HG03097 (cell line): ENCODE results near the gene STUB1.
A peak's percentile ranks its signal among the peaks of the same experiment; 100 is the strongest.
"Not testable (repeated sequence)": the region's sequence is repeated elsewhere in the genome, so short reads cannot be mapped to it uniquely, and the experiment has no call there.

Experiments used
- ATAC-seq: cut with Tn5 transposase; IDR thresholded peaks from one replicate; pipeline ENCODE4 v1.9.1; 2021; ENCODE audit not compliant: unreplicated experiment, low FRiP score

The STUB1 gene

GRCh38 chr16:709566-710499, 29.6 kb downstream of the STUB1 start:
- no peak for ATAC-seq

- ATAC-seq: no peak
Observed at GRCh38 chr16:710500-711075, 30.4 kb downstream of the STUB1 start.

GRCh38 chr16:711084-711483, 30.9 kb downstream of the STUB1 start:
- no peak for ATAC-seq

- no peak for ATAC-seq
Observed at GRCh38 chr16:711548-712320, 31.5 kb downstream of the STUB1 start.

GRCh38 chr16:712740-713250, 32.6 kb downstream of the STUB1 start:
- ATAC-seq: not testable (repeated sequence)

GRCh38 chr16:714079-714478, 33.9 kb downstream of the STUB1 start:
- no peak for ATAC-seq

DNA sequence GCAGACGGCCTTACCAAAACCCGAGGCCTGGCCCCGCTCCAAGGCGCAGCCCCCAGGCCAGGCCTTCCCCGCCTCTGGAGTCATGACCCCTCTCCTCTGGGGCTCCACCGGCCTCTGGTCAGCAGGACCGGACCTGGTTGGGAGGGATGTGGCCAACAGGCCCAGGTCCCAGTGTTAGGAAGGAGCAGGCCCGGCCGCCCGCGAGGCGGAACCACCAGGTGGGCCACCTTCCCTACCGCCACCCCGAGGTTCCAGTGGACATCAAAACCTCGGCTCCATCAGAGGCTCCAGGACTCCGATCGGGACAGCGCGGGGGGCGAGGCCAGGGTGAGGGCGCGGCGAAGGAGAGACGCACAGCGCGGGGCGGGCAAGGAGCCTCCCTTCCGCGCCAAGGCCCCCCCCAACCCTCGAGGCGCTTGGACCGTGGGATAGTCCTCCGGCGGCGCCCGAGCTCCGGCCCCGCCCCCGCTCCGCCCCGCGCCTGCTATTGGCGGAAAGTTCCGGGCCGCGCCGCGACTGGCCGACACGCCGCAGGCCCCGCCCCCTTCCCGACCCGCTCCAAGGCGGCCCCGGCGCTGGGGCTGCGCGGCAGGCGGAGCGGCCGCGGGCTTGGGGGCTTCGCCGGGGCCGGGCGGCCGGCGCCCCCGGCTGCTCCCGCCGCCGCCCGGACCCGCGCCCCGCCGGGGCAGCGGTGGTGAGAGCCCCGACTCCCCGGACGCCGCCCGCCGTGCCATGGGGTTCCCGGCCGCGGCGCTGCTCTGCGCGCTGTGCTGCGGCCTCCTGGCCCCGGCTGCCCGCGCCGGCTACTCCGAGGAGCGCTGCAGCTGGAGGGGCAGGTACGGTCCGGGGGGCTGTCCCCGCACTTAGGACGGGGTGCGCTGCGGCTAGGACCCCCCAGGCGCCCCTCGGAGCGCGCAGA, 34.6 kb downstream of the STUB1 start, which contains the start of gene METRN:
Gene METRN, plus strand, starts transcription at position 561 of the 919 bp plus-strand sequence. Its CDS starts 172 bp downstream, at position 733.
- ATAC-seq: peak; percentile 47

DNA sequence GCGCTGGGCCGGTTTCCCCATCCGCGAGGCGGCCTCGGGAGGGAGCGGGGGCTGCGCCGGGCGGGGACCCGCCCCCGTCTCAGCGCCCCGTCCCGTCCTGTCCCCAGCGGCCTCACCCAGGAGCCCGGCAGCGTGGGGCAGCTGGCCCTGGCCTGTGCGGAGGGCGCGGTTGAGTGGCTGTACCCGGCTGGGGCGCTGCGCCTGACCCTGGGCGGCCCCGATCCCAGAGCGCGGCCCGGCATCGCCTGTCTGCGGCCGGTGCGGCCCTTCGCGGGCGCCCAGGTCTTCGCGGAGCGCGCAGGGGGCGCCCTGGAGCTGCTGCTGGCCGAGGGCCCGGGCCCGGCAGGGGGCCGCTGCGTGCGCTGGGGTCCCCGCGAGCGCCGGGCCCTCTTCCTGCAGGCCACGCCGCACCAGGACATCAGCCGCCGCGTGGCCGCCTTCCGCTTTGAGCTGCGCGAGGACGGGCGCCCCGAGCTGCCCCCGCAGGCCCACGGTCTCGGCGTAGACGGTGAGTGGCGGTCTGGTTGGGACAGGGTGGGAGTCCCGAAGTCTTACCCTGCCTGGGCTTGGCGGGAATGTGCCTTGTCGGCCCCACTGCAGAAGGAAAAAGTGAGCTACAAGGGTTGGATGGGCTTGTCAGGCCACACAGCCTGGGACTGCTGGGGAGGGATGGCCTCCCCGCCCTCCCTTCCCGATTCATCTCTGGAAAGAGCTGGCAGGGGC, 35.4 kb downstream of the STUB1 start:
- ATAC-seq: no peak

- ATAC-seq: no peak
Observed at GRCh38 chr16:716200-716568, 36.0 kb downstream of the STUB1 start.

DNA sequence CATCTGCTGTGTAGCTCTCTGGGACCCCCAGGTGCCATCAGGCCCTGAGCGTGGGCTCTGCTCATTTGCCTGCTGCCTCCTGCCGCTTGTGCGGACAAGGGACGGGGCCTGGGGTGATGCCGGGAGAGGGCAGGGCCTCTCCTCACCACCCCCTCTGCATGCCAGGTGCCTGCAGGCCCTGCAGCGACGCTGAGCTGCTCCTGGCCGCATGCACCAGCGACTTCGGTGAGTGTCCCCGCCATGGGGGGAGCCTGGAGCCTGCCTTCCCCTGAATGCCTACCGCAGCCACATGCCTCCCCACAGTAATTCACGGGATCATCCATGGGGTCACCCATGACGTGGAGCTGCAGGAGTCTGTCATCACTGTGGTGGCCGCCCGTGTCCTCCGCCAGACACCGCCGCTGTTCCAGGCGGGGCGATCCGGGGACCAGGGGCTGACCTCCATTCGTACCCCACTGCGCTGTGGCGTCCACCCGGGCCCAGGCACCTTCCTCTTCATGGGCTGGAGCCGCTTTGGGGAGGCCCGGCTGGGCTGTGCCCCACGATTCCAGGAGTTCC, 36.6 kb downstream of the STUB1 start:
- ATAC-seq: no peak

GRCh38 chr16:717450-718245, 37.4 kb downstream of the STUB1 start:
- no peak for ATAC-seq

DNA sequence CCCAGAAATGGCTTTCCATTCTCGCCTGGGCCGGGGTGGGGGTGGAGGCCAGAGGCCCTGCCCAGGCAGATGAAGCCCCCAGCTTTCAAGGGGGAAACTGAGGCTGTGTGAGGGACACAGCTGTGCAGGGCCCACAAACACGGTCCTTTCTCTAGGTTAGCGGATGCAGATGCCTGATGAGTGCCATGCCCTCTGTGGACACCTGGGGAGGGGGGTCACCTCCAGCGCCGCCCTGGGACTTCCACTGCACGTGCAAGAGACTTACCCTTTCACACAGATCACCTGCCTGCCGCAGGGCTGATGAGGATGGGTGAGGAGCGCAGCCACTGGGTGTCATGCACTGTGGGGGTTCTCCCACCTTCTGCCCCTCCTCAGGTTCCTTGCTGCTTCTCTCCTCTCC, 38.2 kb downstream of the STUB1 start:
- ATAC-seq: no peak

DNA sequence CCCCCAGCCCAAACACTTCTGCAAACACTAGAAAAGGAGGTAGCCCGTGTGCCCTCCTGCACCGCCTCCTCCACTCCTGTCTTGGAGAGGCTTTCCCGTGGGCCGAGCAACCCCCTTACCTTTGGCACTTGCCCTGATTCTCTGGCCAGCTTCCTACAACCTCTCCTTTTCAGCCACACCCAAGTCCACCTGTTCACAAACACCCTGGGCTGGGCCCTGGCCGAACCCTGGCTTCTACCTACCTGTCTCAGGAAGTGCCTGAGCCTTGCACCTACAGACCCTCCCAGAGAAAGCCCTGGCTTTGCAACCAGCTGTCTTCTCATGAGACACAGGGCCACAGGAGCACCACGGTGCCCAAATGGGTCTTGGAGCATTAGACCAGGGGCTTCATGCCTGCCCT, 38.7 kb downstream of the STUB1 start:
- no peak for ATAC-seq

GRCh38 chr16:719815-720446, 39.7 kb downstream of the STUB1 start:
- ATAC-seq: no peak

DNA sequence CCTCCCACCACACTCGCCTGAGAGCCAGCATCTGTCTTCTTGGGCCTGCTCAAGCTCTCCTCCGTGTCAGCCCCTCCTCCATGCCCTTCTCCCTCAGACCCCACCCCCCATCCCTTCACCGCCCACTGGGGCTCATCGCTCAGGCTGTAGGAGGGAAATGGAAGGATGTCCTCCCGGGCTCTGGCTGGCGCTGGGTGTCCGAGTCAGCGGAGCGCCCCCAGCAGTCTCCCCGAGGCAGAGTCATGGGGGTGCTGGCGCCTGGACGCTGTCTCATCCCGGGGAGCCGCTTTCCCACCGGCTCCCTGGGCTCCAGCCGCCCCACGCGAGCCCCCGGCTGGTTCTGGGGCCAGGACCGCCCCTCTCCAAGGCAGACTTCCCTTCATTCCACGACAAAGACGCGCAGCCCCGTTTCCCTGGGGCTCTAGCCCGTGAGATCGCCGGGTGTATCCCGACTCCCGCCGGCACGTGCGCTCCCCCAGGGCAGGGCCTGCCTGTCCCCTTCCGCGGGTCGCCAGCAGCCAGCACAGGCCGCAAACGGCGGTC, 40.3 kb downstream of the STUB1 start:
- peak; percentile 15 for ATAC-seq

GRCh38 chr16:720990-721764, 41.0 kb downstream of the STUB1 start, which contains the start of gene ANTKMT:
Gene ANTKMT (plus strand): TSS chr16:721146. CDS start chr16:721275, 129 bp downstream.
- ATAC-seq: peak; percentile 61
